Measurements from ENCODE around the gene PCNT.

DNA sequence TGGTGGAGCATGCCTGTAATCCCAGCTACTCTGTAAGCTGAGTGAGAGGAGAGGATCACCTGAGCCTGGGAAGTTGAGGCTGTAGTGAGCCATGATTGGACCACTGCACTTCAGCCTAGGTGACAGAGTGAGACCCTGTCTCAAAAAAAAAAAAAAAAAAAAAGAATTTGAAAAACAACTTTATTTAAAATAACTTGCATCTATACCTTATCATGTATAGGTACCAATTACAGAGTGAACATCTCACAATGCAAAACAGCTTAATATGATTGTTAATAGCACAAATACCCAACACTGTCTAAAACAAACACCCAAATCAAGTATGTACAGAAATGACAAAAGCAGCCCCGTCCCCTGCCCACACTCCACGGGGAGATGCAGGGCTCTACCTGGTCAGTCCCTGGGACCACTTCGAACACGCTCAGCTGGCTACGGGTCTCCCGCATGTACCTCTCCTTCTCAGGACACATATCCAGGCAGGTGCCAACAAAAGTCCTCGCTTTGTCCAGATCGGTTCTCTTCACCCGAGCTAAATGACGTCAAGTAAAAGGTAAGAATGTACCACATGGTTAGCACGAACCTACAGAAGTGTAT is 49.1 kb upstream of the PCNT start:
- TF ChIP-seq CTCF (IDR thresholded peaks at IDR 0.05; ENCODE audit: low read depth, low read length, poor library complexity, severe bottlenecking): no peak
- no peak for TF ChIP-seq EZH2phosphoT487 (IDR thresholded peaks at IDR 0.05; ENCODE audit: borderline replicate concordance, low read length)

Data from DOHH2 (cell line).